Measurements from ENCODE around the gene IL17RC.
"Not testable (repeated sequence)": the region's sequence is repeated elsewhere in the genome, so short reads cannot be mapped to it uniquely, and the experiment has no call there.

IL17RC gene

DNA sequence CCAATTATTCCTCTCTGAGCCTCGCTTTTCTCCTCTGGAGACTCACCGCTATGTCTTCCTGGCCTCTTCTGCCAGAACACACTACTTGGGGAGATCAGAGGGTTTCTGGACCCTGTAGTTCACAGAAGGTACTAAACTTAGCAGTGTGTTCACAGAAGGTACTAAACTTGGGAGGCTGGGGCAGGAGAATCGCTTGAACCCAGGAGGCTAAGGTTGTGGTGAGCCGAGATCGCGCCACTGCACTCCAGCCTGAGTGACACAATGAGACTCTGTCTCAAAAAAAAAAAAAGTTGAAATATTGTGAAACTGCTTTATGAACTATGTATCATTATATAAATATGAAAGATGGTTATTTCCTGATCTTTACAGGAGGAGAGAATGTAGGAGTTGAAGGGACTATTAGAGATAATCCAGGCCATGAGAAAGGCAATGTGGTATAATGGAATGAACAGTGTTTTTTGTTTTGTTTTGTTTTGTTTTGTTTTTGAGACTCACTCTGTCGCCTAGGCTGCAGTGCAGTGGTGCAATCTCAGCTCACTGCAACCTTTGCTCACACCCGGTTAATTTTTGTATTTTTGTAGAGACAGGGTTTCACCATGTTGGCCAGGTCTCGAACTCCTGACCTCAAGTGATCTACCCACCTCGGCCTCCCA is 20.0 kb upstream of the IL17RC start:
- not testable (repeated sequence) for DNase-seq

DNA sequence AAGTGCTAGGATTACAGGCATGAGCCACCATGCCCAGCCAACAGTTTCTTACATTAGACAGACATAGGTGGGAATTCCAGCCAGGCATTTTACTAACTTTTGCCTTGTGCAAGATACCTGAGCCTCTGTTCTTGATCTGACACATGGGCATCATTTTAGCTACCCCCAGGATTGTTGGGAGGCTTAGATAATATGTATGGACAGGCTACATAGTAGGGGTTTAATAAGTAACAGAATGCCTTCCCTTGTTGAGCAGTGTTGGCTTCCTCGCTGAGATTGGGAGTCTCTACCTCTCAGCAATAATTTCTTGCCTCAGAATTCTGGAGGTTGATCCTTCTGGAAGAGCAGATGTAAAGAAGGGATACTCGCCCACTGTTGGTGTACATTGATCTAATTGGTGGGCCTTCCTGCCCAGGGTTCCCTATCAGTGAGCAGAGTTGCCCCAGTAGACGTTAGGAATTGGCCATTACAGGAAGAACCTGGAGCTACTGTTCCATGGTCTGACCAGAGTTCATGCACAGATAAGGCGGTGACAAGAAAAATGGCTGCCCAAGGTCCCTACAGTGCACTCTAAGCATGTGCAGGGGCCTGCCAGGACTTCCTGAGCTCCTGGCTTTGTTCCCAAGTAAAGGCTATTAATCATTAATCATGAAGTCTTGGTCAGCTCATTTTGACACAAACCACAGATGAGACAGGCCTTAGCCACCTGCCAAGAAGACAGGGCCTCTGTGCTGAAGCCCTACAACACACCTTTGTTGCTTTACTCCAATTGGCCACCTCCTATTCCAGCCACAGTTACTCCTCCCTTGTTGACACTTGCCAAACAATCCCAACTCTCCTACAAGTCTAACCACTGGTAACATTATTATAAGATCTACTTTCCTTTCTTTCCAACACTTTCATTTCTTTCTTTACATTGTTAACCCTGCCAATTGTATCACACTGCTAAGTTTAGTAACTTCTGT is 19.2 kb upstream of the IL17RC start:
- DNase-seq, result no peak

GRCh38 chr3:9898467-9899241 is 18.2 kb upstream of the IL17RC start:
- no peak for DNase-seq

GRCh38 chr3:9899289-9899791 is 17.6 kb upstream of the IL17RC start:
- DNase-seq, result no peak

- not testable (repeated sequence) for DNase-seq
These were observed 15.9 kb upstream of the IL17RC start for GRCh38 chr3:9900965-9901415.

- DNase-seq, result no peak
These were observed 14.9 kb upstream of the IL17RC start for GRCh38 chr3:9901967-9902366.

GRCh38 chr3:9902372-9903237 is 14.3 kb upstream of the IL17RC start, which contains the start of gene IL17RE:
IL17RE (plus strand) TSS chr3:9902848; CDS start chr3:9902933, 85 bp downstream.
- DNase-seq, result no peak

GRCh38 chr3:9903238-9903624 is 13.7 kb upstream of the IL17RC start:
- DNase-seq, result peak; percentile 20 to 54

GRCh38 chr3:9903904-9904303 is 13.0 kb upstream of the IL17RC start:
- DNase-seq, result no peak

GRCh38 chr3:9906480-9906879 is 10.4 kb upstream of the IL17RC start:
- no peak for DNase-seq

DNA sequence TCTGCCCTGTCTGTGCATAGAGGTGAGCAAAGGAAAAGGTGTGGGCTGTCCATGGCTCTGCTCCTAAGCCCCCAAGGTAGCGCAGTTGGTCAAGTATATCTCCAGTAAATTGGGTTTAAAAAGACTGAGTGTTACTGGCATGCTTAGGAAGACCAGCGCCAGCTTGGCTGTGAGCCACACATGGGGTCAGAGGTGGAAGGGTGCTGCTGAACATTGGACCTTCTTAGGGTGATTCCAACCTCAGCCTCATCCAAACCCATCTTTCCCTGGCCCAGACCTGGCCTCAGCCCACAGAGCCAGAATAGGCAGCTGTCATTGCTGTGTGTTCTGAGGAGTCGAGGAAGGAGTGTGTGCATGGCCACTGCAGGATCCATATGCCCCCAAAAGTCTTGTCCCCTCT is 8.6 kb upstream of the IL17RC start:
- DNase-seq, result no peak

DNA sequence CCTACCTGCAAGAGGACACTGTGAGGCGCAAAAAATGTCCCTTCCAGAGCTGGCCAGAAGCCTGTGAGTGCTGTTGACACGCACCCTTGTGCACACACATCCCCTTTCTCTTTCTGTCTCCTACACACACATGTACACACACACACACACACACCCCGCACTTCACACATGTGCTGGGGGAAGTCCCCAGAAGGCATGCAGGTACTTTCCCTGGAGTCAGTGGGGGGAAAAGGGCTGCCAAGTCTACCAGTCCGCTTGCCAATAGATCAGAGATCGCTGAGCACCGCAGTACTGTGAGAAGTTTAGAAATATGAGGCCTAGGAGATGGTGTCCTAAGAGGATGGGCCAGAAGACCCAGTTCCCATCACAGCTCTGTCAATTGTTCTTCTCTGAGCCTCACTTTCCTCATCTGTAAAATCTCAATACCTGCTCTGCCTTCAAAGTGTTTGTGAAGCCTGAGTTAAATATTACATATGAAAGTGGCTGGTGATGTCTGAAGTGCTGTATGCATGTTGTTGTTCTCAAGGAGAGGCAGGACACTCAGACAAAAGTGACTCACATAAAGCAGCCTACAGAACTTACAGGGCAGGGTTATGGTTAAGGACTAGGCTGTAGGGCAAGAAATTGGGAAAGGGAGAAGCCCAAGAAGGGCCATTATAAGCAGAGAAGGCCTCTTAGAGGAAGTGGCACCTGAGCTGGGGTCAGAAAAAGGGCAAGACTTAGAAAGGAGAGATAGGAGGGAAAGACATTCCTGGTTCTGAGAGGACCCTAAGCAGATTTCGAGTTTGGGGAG is 7.5 kb upstream of the IL17RC start:
- peak in 1 of 2 donors; percentile 17 for DNase-seq

- no peak for DNase-seq
These were observed 5.0 kb upstream of the IL17RC start for GRCh38 chr3:9911863-9912262.

DNA sequence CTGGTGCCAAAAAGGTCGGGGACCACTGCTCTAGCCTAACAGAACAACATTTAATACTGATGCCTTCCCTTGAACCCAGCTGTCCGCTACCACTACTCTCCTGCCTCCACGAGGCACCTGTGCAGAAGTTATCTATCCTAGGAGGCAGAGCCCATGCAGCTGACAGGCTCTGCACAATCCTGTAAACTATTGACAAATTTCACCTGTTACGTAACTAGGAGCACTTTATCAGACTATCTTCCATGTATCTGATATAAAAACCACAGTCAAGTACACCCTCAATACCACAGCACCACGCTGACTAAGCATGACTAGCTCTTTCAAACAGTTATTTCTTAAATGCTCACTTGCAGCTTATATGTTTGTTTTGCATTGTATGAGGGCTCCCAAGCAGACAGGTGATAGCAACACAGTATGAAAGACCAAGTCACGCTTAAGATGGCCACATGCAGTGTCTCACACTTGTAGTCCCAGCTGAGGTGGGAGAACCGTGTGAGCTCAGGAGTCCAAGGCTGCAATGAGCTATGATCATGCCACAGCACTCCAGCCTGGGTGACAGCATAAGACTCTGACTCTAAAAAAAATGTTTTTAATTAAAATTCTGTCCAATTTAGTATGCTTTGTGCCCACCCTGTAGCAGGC is 4.5 kb upstream of the IL17RC start:
- DNase-seq, result no peak

DNA sequence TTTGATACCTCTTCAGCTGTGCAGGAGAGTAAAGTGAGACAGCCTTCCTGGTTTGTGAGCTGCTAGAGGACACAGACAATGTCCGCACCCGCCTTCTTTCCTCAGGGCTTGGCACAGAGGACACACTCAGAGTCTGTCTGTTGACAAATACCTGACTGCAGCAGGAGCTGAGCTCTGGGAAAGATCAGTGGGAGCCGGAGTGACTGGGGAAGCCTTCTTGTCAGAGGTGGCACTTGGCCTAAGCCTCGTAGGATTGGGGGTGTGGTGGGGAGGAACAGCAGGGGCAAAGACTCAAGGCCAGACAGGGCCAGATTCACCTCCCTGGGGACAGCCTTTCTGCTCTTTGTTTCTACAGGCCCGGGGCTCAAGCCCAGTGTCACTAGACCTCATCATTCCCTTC is 3.3 kb upstream of the IL17RC start:
- DNase-seq, result no peak

DNA sequence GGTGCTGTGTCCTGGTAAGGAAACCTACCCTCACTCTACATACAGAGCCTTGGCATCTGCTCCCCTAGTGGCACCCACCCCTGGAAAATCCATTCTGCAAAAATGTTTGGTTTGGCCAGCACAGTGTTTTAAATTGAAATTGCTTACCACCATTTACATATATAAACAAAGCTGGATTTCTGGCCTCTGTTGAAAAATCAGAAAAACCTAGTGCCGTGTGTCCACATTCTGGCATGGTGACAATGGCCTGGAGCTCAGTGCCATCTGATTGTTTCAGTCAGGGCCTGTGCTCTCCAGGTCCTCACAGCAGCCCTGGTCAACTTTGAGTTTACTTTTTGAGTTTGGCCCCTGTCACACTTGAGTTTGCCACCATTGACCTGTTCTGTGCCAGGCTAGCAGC is 2.9 kb upstream of the IL17RC start:
- no peak for DNase-seq

DNA sequence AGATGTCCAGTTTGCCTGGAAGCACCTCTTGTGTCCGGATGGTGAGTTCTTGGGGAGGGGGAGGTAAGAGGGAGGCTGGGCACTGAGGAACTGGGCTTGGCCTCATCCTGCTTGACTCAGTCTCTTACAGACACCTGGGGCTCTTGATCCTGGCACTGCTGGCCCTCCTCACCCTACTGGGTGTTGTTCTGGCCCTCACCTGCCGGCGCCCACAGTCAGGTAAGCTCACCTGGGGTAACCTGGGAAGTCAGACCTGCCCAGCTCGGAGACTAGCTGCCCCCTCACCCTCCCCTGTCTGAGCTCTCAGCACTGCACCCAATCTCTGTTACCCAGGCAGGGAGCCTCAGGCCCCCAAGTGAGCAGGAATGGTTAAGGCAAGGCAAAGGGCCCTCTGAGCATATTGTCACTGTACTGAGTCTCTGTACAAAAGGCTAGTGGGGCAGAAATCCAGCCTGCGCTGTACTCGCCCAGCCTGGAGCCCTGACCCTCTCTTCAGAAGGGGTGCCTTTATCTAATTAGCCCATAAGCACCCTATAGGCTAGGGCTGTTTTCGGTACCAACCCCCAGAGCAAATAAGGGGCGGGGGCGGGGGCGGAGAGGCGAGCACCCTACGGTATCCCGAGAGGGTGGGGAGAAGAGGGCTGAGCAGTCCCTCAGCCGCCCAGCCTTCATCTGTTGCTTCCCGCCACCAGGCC is 2.2 kb upstream of the IL17RC start:
- no peak for DNase-seq

- DNase-seq, result peak; percentile 66 to 81
These were observed 1.4 kb upstream of the IL17RC start for GRCh38 chr3:9915254-9916141.

- no peak for DNase-seq
These were observed 558 bp upstream of the IL17RC start for GRCh38 chr3:9916346-9916733.
